PFSK-1 (cell line): ENCODE measurements around the gene TTC24.

Source experiments
- FOXP2 ChIP-seq: optimal IDR thresholded peaks from 2 replicates; pipeline ENCODE3; 2011; ENCODE audit warnings: borderline replicate concordance, control low read depth, inconsistent platforms; ENCODE audit not compliant: insufficient read depth; ENCODE audit errors: extremely low read length, extremely low read depth
- POLR2AphosphoS5 ChIP-seq: IDR thresholded peaks from 2 replicates; pipeline ENCODE4 v1.6.1; 2012; ENCODE audit warnings: low read depth, mild to moderate bottlenecking, control low read depth, low read length, moderate library complexity
- SIN3A ChIP-seq: IDR thresholded peaks from 2 replicates; pipeline ENCODE4 v1.6.1; 2012; ENCODE audit warnings: mild to moderate bottlenecking, low read length, moderate library complexity, borderline replicate concordance; ENCODE audit not compliant: insufficient read depth
- TAF1 ChIP-seq: IDR thresholded peaks from 2 replicates; pipeline ENCODE4 v1.6.1; 2012; ENCODE audit warnings: low read length, control low read depth, borderline replicate concordance; ENCODE audit not compliant: insufficient read depth
- TF ChIP-seq, protein P1 (sequence below), 2 experiments: IDR thresholded peaks; 2 replicates each; pipeline versions ENCODE4 v1.6.1 to v1.8.0; 2011 to 2012; ENCODE audit warnings: low read depth in 2 of 2, low read length in 2 of 2, control low read depth in 1 of 2, inconsistent platforms in 1 of 2, mild to moderate bottlenecking in 1 of 2, moderate library complexity in 1 of 2; ENCODE audit not compliant: insufficient read depth in 1 of 2

The TTC24 gene

GRCh38 chr1:156591181-156591431 lies 11.6 kb downstream of the TTC24 start:
- TF ChIP-seq POLR2AphosphoS5: no peak
- TF ChIP-seq FOXP2: no peak
- TF ChIP-seq, protein P1, sequence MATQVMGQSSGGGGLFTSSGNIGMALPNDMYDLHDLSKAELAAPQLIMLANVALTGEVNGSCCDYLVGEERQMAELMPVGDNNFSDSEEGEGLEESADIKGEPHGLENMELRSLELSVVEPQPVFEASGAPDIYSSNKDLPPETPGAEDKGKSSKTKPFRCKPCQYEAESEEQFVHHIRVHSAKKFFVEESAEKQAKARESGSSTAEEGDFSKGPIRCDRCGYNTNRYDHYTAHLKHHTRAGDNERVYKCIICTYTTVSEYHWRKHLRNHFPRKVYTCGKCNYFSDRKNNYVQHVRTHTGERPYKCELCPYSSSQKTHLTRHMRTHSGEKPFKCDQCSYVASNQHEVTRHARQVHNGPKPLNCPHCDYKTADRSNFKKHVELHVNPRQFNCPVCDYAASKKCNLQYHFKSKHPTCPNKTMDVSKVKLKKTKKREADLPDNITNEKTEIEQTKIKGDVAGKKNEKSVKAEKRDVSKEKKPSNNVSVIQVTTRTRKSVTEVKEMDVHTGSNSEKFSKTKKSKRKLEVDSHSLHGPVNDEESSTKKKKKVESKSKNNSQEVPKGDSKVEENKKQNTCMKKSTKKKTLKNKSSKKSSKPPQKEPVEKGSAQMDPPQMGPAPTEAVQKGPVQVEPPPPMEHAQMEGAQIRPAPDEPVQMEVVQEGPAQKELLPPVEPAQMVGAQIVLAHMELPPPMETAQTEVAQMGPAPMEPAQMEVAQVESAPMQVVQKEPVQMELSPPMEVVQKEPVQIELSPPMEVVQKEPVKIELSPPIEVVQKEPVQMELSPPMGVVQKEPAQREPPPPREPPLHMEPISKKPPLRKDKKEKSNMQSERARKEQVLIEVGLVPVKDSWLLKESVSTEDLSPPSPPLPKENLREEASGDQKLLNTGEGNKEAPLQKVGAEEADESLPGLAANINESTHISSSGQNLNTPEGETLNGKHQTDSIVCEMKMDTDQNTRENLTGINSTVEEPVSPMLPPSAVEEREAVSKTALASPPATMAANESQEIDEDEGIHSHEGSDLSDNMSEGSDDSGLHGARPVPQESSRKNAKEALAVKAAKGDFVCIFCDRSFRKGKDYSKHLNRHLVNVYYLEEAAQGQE (IDR thresholded peaks at IDR 0.05; ENCODE audit: insufficient read depth in 1 of 2, low read depth in 2 of 2, low read length in 2 of 2): no peak
- no peak for TF ChIP-seq TAF1
- TF ChIP-seq SIN3A: no peak

GRCh38 chr1:156591432-156592157 lies 12.1 kb downstream of the TTC24 start, which contains the start of gene NAXE:
Gene NAXE (plus strand): TSS chr1:156591776. CDS start chr1:156591805, 29 bp downstream.
- TF ChIP-seq SIN3A: 0 out of 2 replicates have a peak, but pooled peaks have one; percentile 16
- peak; percentile 78; the same call in 1 of the 2 replicates for TF ChIP-seq TAF1
- TF ChIP-seq, protein P1 (IDR thresholded peaks at IDR 0.05; ENCODE audit: insufficient read depth in 1 of 2, low read depth in 2 of 2, low read length in 2 of 2): peak; percentile 17 to 37; a peak in 1 of 4 replicates
- peak; percentile 91 for TF ChIP-seq POLR2AphosphoS5
- TF ChIP-seq FOXP2: no peak

- TF ChIP-seq POLR2AphosphoS5: peak; percentile 47; the same call in 1 of the 2 replicates
- no peak for TF ChIP-seq FOXP2
- no peak for TF ChIP-seq TAF1
- TF ChIP-seq SIN3A: no peak
Measured at GRCh38 chr1:156592158-156592909, 12.8 kb downstream of the TTC24 start.

GRCh38 chr1:156592910-156593660 lies 13.6 kb downstream of the TTC24 start:
- TF ChIP-seq, protein P1 (IDR thresholded peaks at IDR 0.05; ENCODE audit: insufficient read depth in 1 of 2, low read depth in 2 of 2, low read length in 2 of 2): no peak
- TF ChIP-seq POLR2AphosphoS5 (no peak), FOXP2 (no peak), SIN3A (no peak), TAF1 (no peak)

DNA sequence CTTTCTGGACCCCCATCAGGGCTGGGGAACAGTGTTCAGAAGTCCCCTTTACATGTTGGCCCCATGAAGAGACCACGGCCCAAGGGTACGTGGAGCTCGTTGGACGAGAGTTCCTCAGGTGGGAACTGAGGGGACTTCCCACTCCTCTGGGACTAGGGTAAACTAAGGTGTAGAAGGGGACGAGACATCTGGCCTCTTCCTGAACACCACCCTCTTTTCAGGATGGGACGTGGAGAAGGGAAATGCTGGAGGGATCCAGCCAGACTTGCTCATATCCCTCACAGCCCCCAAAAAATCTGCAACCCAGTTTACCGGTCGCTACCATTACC lies 14.1 kb downstream of the TTC24 start:
- TF ChIP-seq TAF1 (no peak), SIN3A (no peak), POLR2AphosphoS5 (no peak), FOXP2 (no peak)
- TF ChIP-seq, protein P1 (IDR thresholded peaks at IDR 0.05; ENCODE audit: insufficient read depth in 1 of 2, low read depth in 2 of 2, low read length in 2 of 2): no peak
